H1 (cell line): ENCODE measurements around the gene PCDHB10. TPM values are rescaled to one million over a fixed set of nuclear protein-coding genes. Genes with fewer than 3 reads are reported as not detected.

Experiments used
- CTCF ChIA-PET: fragments of 300-600 bp; sonication (Branson Sonifier 250); formaldehyde crosslinking; loops from one replicate; lab custom pipeline; 2021; ENCODE audit not compliant: partially characterized antibody; lab: Charles Lee
- POLR2A ChIA-PET: fragments of 300-600 bp; sonication (Branson Sonifier 250); formaldehyde crosslinking; loops from one replicate; lab custom pipeline; 2021; ENCODE audit warnings: inconsistent platforms; ENCODE audit not compliant: partially characterized antibody; lab: Charles Lee
- DNase-seq, 2 experiments: peaks; one replicate each; pipeline versions ENCODE4 v3.0.0 to v3.0.0-alpha.2; 2010 to 2022; ENCODE audit warnings: low spot score in 2 of 2, low read depth in 1 of 2, mixed read lengths in 1 of 2
- FAIRE-seq: peaks from 2 replicates; lab custom pipeline; 2011; peaks lifted over from hg19 to GRCh38; lab: Jason Lieb, UNC
- H2AFZ ChIP-seq: 2 replicates; pipeline ENCODE4 v1.8.1; 2012; ENCODE audit warnings: low read length, inconsistent platforms
- H2AK5ac ChIP-seq: 2 replicates; pipeline ENCODE4 v1.6.1; 2013; ENCODE audit warnings: low read depth, low read length
- H2BK120ac ChIP-seq: replicated peaks from 2 replicates; pipeline ENCODE3; 2013; ENCODE audit warnings: low read depth, low read length, inconsistent platforms
- H2BK12ac ChIP-seq: 2 replicates; pipeline ENCODE4 v1.6.1; 2013; ENCODE audit warnings: low read depth, low read length
- H2BK15ac ChIP-seq: 2 replicates; pipeline ENCODE4 v1.6.1; 2013; ENCODE audit warnings: low read length
- H2BK20ac ChIP-seq: 2 replicates; pipeline ENCODE4 v1.6.1; 2013; ENCODE audit warnings: low read length
- H2BK5ac ChIP-seq: 2 replicates; pipeline ENCODE4 v1.6.1; 2013; ENCODE audit warnings: low read depth, low read length
- H3K14ac ChIP-seq: 2 replicates; pipeline ENCODE4 v1.6.1; 2013; ENCODE audit warnings: inconsistent platforms; ENCODE audit not compliant: insufficient read length
- H3K18ac ChIP-seq: 2 replicates; pipeline ENCODE4 v1.6.1; 2013; ENCODE audit warnings: low read length; ENCODE audit errors: extremely low read depth
- H3K23ac ChIP-seq: 2 replicates; pipeline ENCODE4 v1.6.1; 2013; ENCODE audit warnings: inconsistent platforms; ENCODE audit not compliant: insufficient read length
- H3K23me2 ChIP-seq: 2 replicates; pipeline ENCODE4 v1.6.1; 2013; ENCODE audit warnings: low read depth, low read length
- H3K27ac ChIP-seq: 2 replicates; pipeline ENCODE4 v1.6.1; 2011; ENCODE audit warnings: low read depth, low read length, inconsistent platforms
- H3K27me3 ChIP-seq, 4 experiments: replicated peaks in 1 of 4; 1 replicate in 1 of 4; 2 replicates in 3 of 4; pipeline versions ENCODE4 v1.6.1 to v1.8.1; 2011 to 2013; ENCODE audit warnings: low read length in 3 of 4, mild to moderate bottlenecking in 3 of 4, inconsistent platforms in 2 of 4, mixed read lengths in 2 of 4, moderate library complexity in 1 of 4; ENCODE audit not compliant: control insufficient read depth in 3 of 4, insufficient read depth in 3 of 4; ENCODE audit errors: extremely low read depth in 1 of 4
- H3K36me3 ChIP-seq, 4 experiments: 2 replicates each; pipeline versions ENCODE4 v1.6.1 to v1.8.1; 2011 to 2013; ENCODE audit warnings: mild to moderate bottlenecking in 4 of 4, low read length in 3 of 4, moderate library complexity in 2 of 4, control low read depth in 1 of 4, inconsistent platforms in 1 of 4; ENCODE audit not compliant: insufficient read depth in 4 of 4, control insufficient read depth in 2 of 4
- H3K4ac ChIP-seq: replicated peaks from 2 replicates; pipeline ENCODE3; 2013; ENCODE audit warnings: low read length, low read depth, mixed read lengths, inconsistent platforms; ENCODE audit not compliant: insufficient read length
- H3K4me1 ChIP-seq, 4 experiments: replicated peaks in 1 of 4; 1 replicate in 1 of 4; 2 replicates in 3 of 4; pipeline versions ENCODE4 v1.6.1 to v1.8.1; 2011 to 2013; ENCODE audit warnings: low read length in 3 of 4, inconsistent platforms in 2 of 4, mixed read lengths in 1 of 4; ENCODE audit not compliant: insufficient read depth in 4 of 4, control insufficient read depth in 3 of 4
- H3K4me2 ChIP-seq, 2 experiments: 2 replicates each; pipeline versions ENCODE4 v1.6.1 to v1.8.1; 2011 to 2013; ENCODE audit warnings: low read depth in 2 of 2, low read length in 2 of 2, control low read depth in 1 of 2, inconsistent platforms in 1 of 2, mild to moderate bottlenecking in 1 of 2; ENCODE audit not compliant: insufficient read depth in 1 of 2
- H3K4me3 ChIP-seq, 4 experiments: fragments of 200-600, 300-600 bp in 1 of 4; sonication (generic), shearing (Covaris generic), sonication (Bioruptor Twin) in 1 of 4; 2 replicates each; pipeline versions ENCODE4 v1.5.1 to v1.8.1; 2011 to 2016; ENCODE audit warnings: low read length in 4 of 4, low read depth in 3 of 4, control low read depth in 2 of 4, inconsistent platforms in 2 of 4, mild to moderate bottlenecking in 2 of 4, mixed read lengths in 1 of 4, moderate library complexity in 1 of 4; ENCODE audit not compliant: insufficient read depth in 2 of 4; ENCODE audit errors: extremely low read depth in 1 of 4
- H3K56ac ChIP-seq: replicated peaks from 2 replicates; pipeline ENCODE3; 2013; ENCODE audit warnings: low read depth, mild to moderate bottlenecking, mixed read lengths, low read length, inconsistent platforms; ENCODE audit not compliant: insufficient read length
- H3K79me1 ChIP-seq: 2 replicates; pipeline ENCODE4 v1.6.1; 2013; ENCODE audit warnings: low read depth, low read length, control low read depth
- H3K79me2 ChIP-seq, 2 experiments: 2 replicates each; pipeline versions ENCODE4 v1.6.1 to v1.8.1; 2012 to 2013; ENCODE audit warnings: low read length in 2 of 2, mild to moderate bottlenecking in 2 of 2, inconsistent platforms in 1 of 2; ENCODE audit not compliant: insufficient read depth in 2 of 2, control insufficient read depth in 1 of 2
- H3K9ac ChIP-seq, 4 experiments: replicated peaks in 1 of 4; 1 replicate in 1 of 4; 2 replicates in 3 of 4; pipeline versions ENCODE4 v1.6.1 to v1.8.1; 2011 to 2013; ENCODE audit warnings: low read depth in 3 of 4, low read length in 3 of 4, control low read depth in 2 of 4, mild to moderate bottlenecking in 2 of 4, moderate library complexity in 2 of 4, inconsistent platforms in 1 of 4; ENCODE audit errors: extremely low read depth in 1 of 4
- H3K9me3 ChIP-seq, 2 experiments: 2 replicates each; pipeline versions ENCODE4 v1.6.1 to v1.8.1; 2012 to 2013; ENCODE audit warnings: mild to moderate bottlenecking in 2 of 2, moderate library complexity in 2 of 2, control low read depth in 1 of 2, inconsistent platforms in 1 of 2, low read depth in 1 of 2, low read length in 1 of 2, mixed read lengths in 1 of 2; ENCODE audit not compliant: insufficient read depth in 2 of 2
- H4K20me1 ChIP-seq, 2 experiments: replicated peaks in 1 of 2; 2 replicates each; pipeline versions ENCODE3 to v1.8.1; 2011 to 2013; ENCODE audit warnings: inconsistent platforms in 2 of 2, low read length in 2 of 2, mild to moderate bottlenecking in 1 of 2; ENCODE audit not compliant: insufficient read depth in 2 of 2, control insufficient read depth in 1 of 2
- H4K5ac ChIP-seq: 2 replicates; pipeline ENCODE4 v1.6.1; 2013; ENCODE audit warnings: low read length, low read depth, mixed read lengths, inconsistent platforms; ENCODE audit not compliant: insufficient read length
- H4K8ac ChIP-seq: 2 replicates; pipeline ENCODE4 v1.8.0; 2013; ENCODE audit warnings: mild to moderate bottlenecking, moderate library complexity, low read length, inconsistent platforms; ENCODE audit not compliant: insufficient read depth; ENCODE audit errors: extremely low read depth
- H4K91ac ChIP-seq: replicated peaks from 2 replicates; pipeline ENCODE3; 2013; ENCODE audit warnings: low read length, mixed read lengths, inconsistent platforms; ENCODE audit not compliant: insufficient read length
- ATF2 ChIP-seq: IDR thresholded peaks from 2 replicates; pipeline ENCODE4 v1.6.1; 2012; ENCODE audit warnings: low read length, inconsistent platforms
- CBX5 ChIP-seq: fragments of 300-800, 300-1000 bp; sonication (generic); IDR thresholded peaks from 2 replicates; pipeline ENCODE4 v1.7.1; 2016; ENCODE audit warnings: antibody characterized with exemption, low read length, low read depth
- CEBPB ChIP-seq: IDR thresholded peaks from 2 replicates; pipeline ENCODE4 v1.6.1; 2012; ENCODE audit warnings: low read depth, low read length
- CHD2 ChIP-seq: IDR thresholded peaks from 2 replicates; pipeline ENCODE4 v1.6.1; 2012; ENCODE audit warnings: low read length, improper control_type of control experiment
- CTBP2 ChIP-seq: IDR thresholded peaks from 2 replicates; pipeline ENCODE4 v1.7.0; 2011; ENCODE audit warnings: borderline replicate concordance, mild to moderate bottlenecking, moderate library complexity, mixed read lengths, low read length; ENCODE audit not compliant: insufficient read depth, insufficient read length
- NANOG ChIP-seq: IDR thresholded peaks from 2 replicates; pipeline ENCODE4 v1.6.1; 2011; ENCODE audit warnings: low read length, low read depth, mild to moderate bottlenecking, inconsistent platforms; ENCODE audit not compliant: insufficient read depth, poor library complexity, severe bottlenecking
- PHF8 ChIP-seq: fragments of 200-600 bp; sonication (generic); conservative IDR thresholded peaks from 2 replicates; pipeline ENCODE4 v1.7.1; 2012; ENCODE audit warnings: low read depth, mild to moderate bottlenecking, inconsistent platforms, low read length, moderate library complexity
- RXRA ChIP-seq: IDR thresholded peaks from 2 replicates; pipeline ENCODE4 v1.6.1; 2011; ENCODE audit warnings: low read depth, mild to moderate bottlenecking, low read length, moderate library complexity; ENCODE audit not compliant: insufficient read depth
- SP1 ChIP-seq: IDR thresholded peaks from 2 replicates; pipeline ENCODE4 v1.6.1; 2011; ENCODE audit warnings: low read depth, low read length
- TEAD4 ChIP-seq: IDR thresholded peaks from 2 replicates; pipeline ENCODE4 v1.6.1; 2012; ENCODE audit warnings: low read depth, low read length, inconsistent platforms, mixed read lengths
- WGBS, 2 experiments: shearing (Covaris generic) in 1 of 2; methylation state at CpG; one replicate each; pipeline versions ENCODE4 v1.1.6 to v1.1.7; 2013 to 2015; ENCODE audit warnings: low lambda C conversion rate in 2 of 2, mixed read lengths in 2 of 2, inconsistent platforms in 1 of 2, low coverage in 1 of 2, missing lambda C conversion rate in 1 of 2; ENCODE audit not compliant: insufficient replicate concordance in 2 of 2, insufficient coverage in 1 of 2, insufficient read length in 1 of 2; ENCODE audit errors: extremely low coverage in 1 of 2, missing lambda C conversion rate in 1 of 2; 5-methylcytosine and 5-hydroxymethylcytosine counted together
- polyA plus RNA-seq, 7 experiments: library from polyadenylated mRNA; depleted of rRNA in 3 of 7; stranded (reverse) in 5 of 7; unstranded in 2 of 7; fragments of >200 nt in 5 of 7; fragments of 200-250 nt in 2 of 7; gene quantifications; 1 replicate in 5 of 7; 2 replicates in 1 of 7; 4 replicates in 1 of 7; pipeline versions ENCODE4 v1.2.1 to v1.2.3, GENCODE V29; 2011 to 2013; ENCODE audit warnings: missing spikeins in 2 of 7, mixed read lengths in 2 of 7
- total RNA-seq: library from RNA; stranded (reverse); fragmentation: NEBNext Ultra II Directional; extraction: Animal tissue kit (Norgen Biotek cat#: 25700); gene quantifications from 2 replicates; pipeline ENCODE4 v1.2.1, GENCODE V29; 2021

The PCDHB10 gene
- total and polyA plus RNA-seq, 2 of the 8 experiments (the other 6 are each of a cell fraction or from before 2014, with no cell fraction given), result 1.3 to 1.8 TPM

- FAIRE-seq (no peak), DNase-seq (no peak)
- Histone ChIP-seq H2BK12ac (no peak overlapping the region), H2BK5ac (no peak overlapping the region), H2AFZ (no peak overlapping the region), H3K18ac (no peak overlapping the region), H4K91ac (no peak overlapping the region), H3K4me3 (no peak overlapping the region), H3K27me3 (no peaks in the 10 kb centered on the region), H3K23ac (no peak overlapping the region), H3K4me2 (no peak overlapping the region), H2BK120ac (no peak overlapping the region), H4K8ac (no peak overlapping the region; the same call in 1 of the 2 replicates), H3K23me2 (no peaks in the 10 kb centered on the region), H3K36me3 (no peaks in the 10 kb centered on the region), H3K79me2 (no peaks in the 10 kb centered on the region), H4K20me1 (no peaks in the 10 kb centered on the region), H3K79me1 (no peaks in the 10 kb centered on the region), H3K27ac (no peak overlapping the region), H3K14ac (no peak overlapping the region), H3K56ac (no peak overlapping the region), H2BK15ac (no peak overlapping the region), H2AK5ac (no peak overlapping the region), H3K9ac (no peak overlapping the region), H3K4me1 (no peaks in the 10 kb centered on the region), H3K9me3 (peaks cover 5 to 11% of the 10 kb centered on the region in 2 experiments; a peak in 2 of 4 replicates), H2BK20ac (no peak overlapping the region), H4K5ac (no peak overlapping the region), H3K4ac (no peak overlapping the region)
- POLR2A ChIA-PET, result interaction anchor here (0.8 kb wide), 1 partner anchor 15 kb away, joined by 3 read pairs; no protein-coding TSS in a partner anchor
- WGBS, 2 experiments, result 90% methylated on average over 33 of the region's 33 CpGs; no CpG with 5 or more reads in 1 of the 2 experiments
- CTCF ChIA-PET, result interaction anchor here (0.6 to 1.9 kb wide), 15 partner anchors 9 to 402 kb away, joined by 3 to 9 read pairs (median 4); partner anchors contain the start of genes PCDHB10, PCDHB11, PCDHB12 and PCDHB16
- TF ChIP-seq RXRA (no peak), PHF8 (no peak), CEBPB (no peak), TEAD4 (no peak), ATF2 (no peak), CBX5 (no peak), NANOG (no peak), CTBP2 (no peak), CHD2 (no peak), SP1 (no peak)
Measured at GRCh38 chr5:141150224-141150992, 41.7 kb upstream of the PCDHB10 start.
